OCI-LY1 (cell line): ENCODE measurements around the gene CRABP1.

Experiments used
- CTCF ChIP-seq: fragments of 200-600 bp; sonication (generic), shearing (Covaris generic); IDR thresholded peaks from 2 replicates; pipeline ENCODE4 v1.5.1; 2017; ENCODE audit warnings: mild to moderate bottlenecking, antibody characterized with exemption, low read length, moderate library complexity, mixed read lengths
- EZH2 ChIP-seq: fragments of 200-600 bp; sonication (generic), shearing (Covaris generic); IDR thresholded peaks from 2 replicates; pipeline ENCODE4 v1.8.0; 2017; ENCODE audit warnings: borderline replicate concordance, mixed run types, mild to moderate bottlenecking, antibody characterized with exemption, low read length, moderate library complexity, mixed read lengths

GRCh38 chr15:78339559-78339958, 594 bp upstream of the CRABP1 start:
- TF ChIP-seq CTCF (no peak), EZH2 (no peak)
